ENCODE results near the gene ABCC1.

The ABCC1 gene

GRCh38 chr16:16017812-16018211 lies 68.4 kb downstream of the ABCC1 start:
- TF ChIP-seq SUZ12 (IDR thresholded peaks at IDR 0.05) (no peak), FOXA1 (IDR thresholded peaks at IDR 0.05) (no peak), CTBP1 (IDR thresholded peaks at IDR 0.05; ENCODE audit: borderline replicate concordance) (no peak), TARDBP (IDR thresholded peaks at IDR 0.05) (no peak), SP1 (IDR thresholded peaks at IDR 0.05) (no peak), NFRKB (IDR thresholded peaks at IDR 0.05) (no peak), ZNF384 (IDR thresholded peaks at IDR 0.05) (no peak), BHLHE40 (IDR thresholded peaks at IDR 0.05; ENCODE audit: borderline replicate concordance) (no peak), PKNOX1 (IDR thresholded peaks at IDR 0.05) (no peak), LEF1 (IDR thresholded peaks at IDR 0.05; ENCODE audit: borderline replicate concordance) (no peak), ELF4 (IDR thresholded peaks at IDR 0.05) (no peak), ARNT (IDR thresholded peaks at IDR 0.05) (no peak), HDGF (IDR thresholded peaks at IDR 0.05; ENCODE audit: borderline replicate concordance) (no peak)
- CTCF ChIA-PET: no interaction called here
- POLR2A ChIA-PET: no interaction called here
- DNase-seq (ENCODE audit: extremely low spot score): no peak

- CTCF ChIA-PET: no interaction called here
- DNase-seq (ENCODE audit: extremely low spot score): no peak
- POLR2A ChIA-PET: no interaction called here
- TF ChIP-seq L3MBTL2 (conservative IDR thresholded peaks at IDR 0.05): no peak
- no peak for TF ChIP-seq FOXA1 (IDR thresholded peaks at IDR 0.05)
- no peak for TF ChIP-seq ARNT (IDR thresholded peaks at IDR 0.05)
- TF ChIP-seq SUZ12 (IDR thresholded peaks at IDR 0.05): no peak
- no peak for TF ChIP-seq FOXK2 (IDR thresholded peaks at IDR 0.05)
Observed at GRCh38 chr16:16018705-16019104, 69.3 kb downstream of the ABCC1 start.

GRCh38 chr16:16019488-16019887 lies 70.1 kb downstream of the ABCC1 start:
- DNase-seq (ENCODE audit: extremely low spot score): no peak
- POLR2A ChIA-PET: no interaction called here
- CTCF ChIA-PET: interaction anchor here (0.6 kb wide), 1 partner anchor 14 kb away, joined by 3 read pairs; no protein-coding TSS in a partner anchor
- no peak for TF ChIP-seq SP1 (IDR thresholded peaks at IDR 0.05)

- TF ChIP-seq CTBP1 (IDR thresholded peaks at IDR 0.05; ENCODE audit: borderline replicate concordance): no peak
- TF ChIP-seq HDGF (IDR thresholded peaks at IDR 0.05; ENCODE audit: borderline replicate concordance): no peak
- TF ChIP-seq FOXA1 (IDR thresholded peaks at IDR 0.05): no peak
- no peak for TF ChIP-seq L3MBTL2 (conservative IDR thresholded peaks at IDR 0.05)
- no peak for TF ChIP-seq SP1 (IDR thresholded peaks at IDR 0.05)
- no peak for TF ChIP-seq FOXM1 (IDR thresholded peaks at IDR 0.05; ENCODE audit: borderline replicate concordance)
- TF ChIP-seq FOXK2 (IDR thresholded peaks at IDR 0.05): no peak
- no peak for TF ChIP-seq ELF4 (IDR thresholded peaks at IDR 0.05)
- TF ChIP-seq SUZ12 (IDR thresholded peaks at IDR 0.05): no peak
- TF ChIP-seq PKNOX1 (IDR thresholded peaks at IDR 0.05): no peak
- no peak for TF ChIP-seq ARNT (IDR thresholded peaks at IDR 0.05)
- no peak for TF ChIP-seq ZNF384 (IDR thresholded peaks at IDR 0.05)
- no peak for TF ChIP-seq TARDBP (IDR thresholded peaks at IDR 0.05)
- no peak for TF ChIP-seq LEF1 (IDR thresholded peaks at IDR 0.05; ENCODE audit: borderline replicate concordance)
- TF ChIP-seq BHLHE40 (IDR thresholded peaks at IDR 0.05; ENCODE audit: borderline replicate concordance): no peak
- TF ChIP-seq NFRKB (IDR thresholded peaks at IDR 0.05): no peak
- DNase-seq (ENCODE audit: extremely low spot score): no peak
- CTCF ChIA-PET: no interaction called here
- POLR2A ChIA-PET: no interaction called here
Observed at GRCh38 chr16:16020291-16020690, 70.9 kb downstream of the ABCC1 start.

- no peak for DNase-seq (ENCODE audit: extremely low spot score)
- no peak for TF ChIP-seq FOXM1 (IDR thresholded peaks at IDR 0.05; ENCODE audit: borderline replicate concordance)
- no peak for TF ChIP-seq ARNT (IDR thresholded peaks at IDR 0.05)
- TF ChIP-seq BHLHE40 (IDR thresholded peaks at IDR 0.05; ENCODE audit: borderline replicate concordance): no peak
- TF ChIP-seq HDGF (IDR thresholded peaks at IDR 0.05; ENCODE audit: borderline replicate concordance): no peak
- no peak for TF ChIP-seq ZNF384 (IDR thresholded peaks at IDR 0.05)
- TF ChIP-seq L3MBTL2 (conservative IDR thresholded peaks at IDR 0.05): no peak
- no peak for TF ChIP-seq FOXK2 (IDR thresholded peaks at IDR 0.05)
- no peak for TF ChIP-seq SP1 (IDR thresholded peaks at IDR 0.05)
- POLR2A ChIA-PET: no interaction called here
- CTCF ChIA-PET: no interaction called here
Observed at GRCh38 chr16:16021020-16021419, 71.6 kb downstream of the ABCC1 start.

- TF ChIP-seq PKNOX1 (IDR thresholded peaks at IDR 0.05) (no peak), CTBP1 (IDR thresholded peaks at IDR 0.05; ENCODE audit: borderline replicate concordance) (no peak), LEF1 (IDR thresholded peaks at IDR 0.05; ENCODE audit: borderline replicate concordance) (no peak), L3MBTL2 (conservative IDR thresholded peaks at IDR 0.05) (no peak), SP1 (IDR thresholded peaks at IDR 0.05) (no peak), ELF4 (IDR thresholded peaks at IDR 0.05) (no peak), ARNT (IDR thresholded peaks at IDR 0.05) (no peak), TARDBP (IDR thresholded peaks at IDR 0.05) (no peak), FOXK2 (IDR thresholded peaks at IDR 0.05) (no peak), NFRKB (IDR thresholded peaks at IDR 0.05) (no peak), HDGF (IDR thresholded peaks at IDR 0.05; ENCODE audit: borderline replicate concordance) (no peak), FOXM1 (IDR thresholded peaks at IDR 0.05; ENCODE audit: borderline replicate concordance) (no peak), SUZ12 (IDR thresholded peaks at IDR 0.05) (no peak), FOXA1 (IDR thresholded peaks at IDR 0.05) (no peak), BHLHE40 (IDR thresholded peaks at IDR 0.05; ENCODE audit: borderline replicate concordance) (no peak), ZNF384 (IDR thresholded peaks at IDR 0.05) (no peak)
- DNase-seq (ENCODE audit: extremely low spot score): no peak
- POLR2A ChIA-PET: no interaction called here
- CTCF ChIA-PET: no interaction called here
Observed at GRCh38 chr16:16021646-16021987, 72.2 kb downstream of the ABCC1 start.

All from HEK293T (cell line).